Muscle of leg (tissue), 11 donors: ENCODE data around the gene MIR17HG. TPM values are rescaled to one million over a fixed set of nuclear protein-coding genes. Genes with fewer than 3 reads are reported as not detected.
A peak's percentile ranks its signal among the peaks of the same experiment; 100 is the strongest.

ENCODE experiments used
- DNase-seq: peaks from one replicate; pipeline ENCODE4 v3.0.0; 2013
- H3K27ac ChIP-seq: one replicate; pipeline ENCODE4 v1.5.1; 2013; ENCODE audit warnings: mild to moderate bottlenecking, low read length, control low read depth
- H3K27me3 ChIP-seq: one replicate; pipeline ENCODE4 v1.6.1; 2013; ENCODE audit warnings: low read length; ENCODE audit not compliant: control insufficient read depth, insufficient read depth
- H3K36me3 ChIP-seq: one replicate; pipeline ENCODE4 v1.6.1; 2013; ENCODE audit warnings: low read length; ENCODE audit not compliant: control insufficient read depth, insufficient read depth
- H3K4me1 ChIP-seq: one replicate; pipeline ENCODE4 v1.6.1; 2013; ENCODE audit warnings: low read length; ENCODE audit not compliant: control insufficient read depth, insufficient read depth
- H3K4me3 ChIP-seq: one replicate; pipeline ENCODE4 v1.5.1; 2013; ENCODE audit warnings: low read length, control low read depth
- H3K9me3 ChIP-seq: replicated peaks from 2 replicates; pipeline ENCODE4 v1.6.1; 2013; ENCODE audit warnings: low read depth, low read length; ENCODE audit not compliant: control insufficient read depth
- WGBS: methylation state at CpG from one replicate; pipeline ENCODE4 v1.1.5; 2013; ENCODE audit warnings: missing lambda C conversion rate; ENCODE audit not compliant: insufficient coverage; 5-methylcytosine and 5-hydroxymethylcytosine counted together
- polyA plus RNA-seq, 8 donors: library from polyadenylated mRNA; unstranded; fragments of 120-200 nt; gene quantifications; one replicate each; pipeline versions ENCODE4 v1.2.1 to v1.2.3, GENCODE V29; 2013; ENCODE audit warnings: inconsistent platforms in 1 of 8, low replicate concordance in 1 of 8; ENCODE audit not compliant: insufficient read length in 8 of 8, insufficient read depth in 1 of 8
- total RNA-seq: library from RNA; stranded (reverse); fragments of 120-200 nt; gene quantifications from one replicate; pipeline ENCODE4 v1.2.4, GENCODE V29; 2013

The MIR17HG gene
- total and polyA plus RNA-seq, 9 donors, result 1.2 to 6.3 (median 3.1) TPM

GRCh38 chr13:91355099-91355825 lies 7.8 kb downstream of the MIR17HG start:
- no peaks in the 10 kb centered on the region for H3K9me3 ChIP-seq
- H3K4me3 ChIP-seq, result no peak overlapping the region
- WGBS, result no CpG with 5 or more reads among the region's 6 CpGs
- H3K27ac ChIP-seq, result no peak overlapping the region
- no peaks in the 10 kb centered on the region for H3K27me3 ChIP-seq
- peaks cover 4% of the 10 kb centered on the region for H3K4me1 ChIP-seq
- peaks cover 26% of the 10 kb centered on the region for H3K36me3 ChIP-seq
- DNase-seq, result no peak

- Histone ChIP-seq H3K36me3 (peaks cover 19% of the 10 kb centered on the region), H3K4me3 (no peak overlapping the region), H3K9me3 (no peaks in the 10 kb centered on the region), H3K4me1 (peaks cover under 1% of the 10 kb centered on the region), H3K27ac (no peak overlapping the region), H3K27me3 (no peaks in the 10 kb centered on the region)
- no peak for DNase-seq
- 90% methylated on average over 3 of the region's 6 CpGs for WGBS
These were observed 8.6 kb downstream of the MIR17HG start for GRCh38 chr13:91355826-91356710.

- Histone ChIP-seq H3K27me3 (no peaks in the 10 kb centered on the region), H3K36me3 (peaks cover 15% of the 10 kb centered on the region), H3K9me3 (no peaks in the 10 kb centered on the region), H3K4me1 (no peaks in the 10 kb centered on the region), H3K27ac (no peak overlapping the region), H3K4me3 (no peak overlapping the region)
- WGBS, result 73% methylated on average over 5 of the region's 6 CpGs
- DNase-seq, result no peak
These were observed 9.6 kb downstream of the MIR17HG start for GRCh38 chr13:91356919-91357612.

- no peak for DNase-seq
- H3K27ac ChIP-seq, result no peak overlapping the region
- no peaks in the 10 kb centered on the region for H3K27me3 ChIP-seq
- no CpG with 5 or more reads among the region's 7 CpGs for WGBS
- no peaks in the 10 kb centered on the region for H3K4me1 ChIP-seq
- H3K4me3 ChIP-seq, result no peak overlapping the region
- peaks cover 12% of the 10 kb centered on the region for H3K36me3 ChIP-seq
- no peaks in the 10 kb centered on the region for H3K9me3 ChIP-seq
These were observed 10.3 kb downstream of the MIR17HG start for GRCh38 chr13:91357613-91358386.

GRCh38 chr13:91358387-91358782 lies 10.9 kb downstream of the MIR17HG start:
- peak; percentile 28 for DNase-seq
- Histone ChIP-seq H3K4me1 (no peaks in the 10 kb centered on the region), H3K9me3 (no peaks in the 10 kb centered on the region), H3K4me3 (no peak overlapping the region), H3K27me3 (no peaks in the 10 kb centered on the region), H3K36me3 (peaks cover 10% of the 10 kb centered on the region), H3K27ac (no peak overlapping the region)
- WGBS, result 63% methylated on average over 2 of the region's 2 CpGs

GRCh38 chr13:91359111-91359510 lies 11.6 kb downstream of the MIR17HG start:
- no peak for DNase-seq
- 77% methylated on average over 2 of the region's 4 CpGs for WGBS
- no peak overlapping the region for H3K27ac ChIP-seq
- H3K36me3 ChIP-seq, result peaks cover 7% of the 10 kb centered on the region
- H3K27me3 ChIP-seq, result no peaks in the 10 kb centered on the region
- H3K4me1 ChIP-seq, result no peaks in the 10 kb centered on the region
- no peak overlapping the region for H3K4me3 ChIP-seq
- H3K9me3 ChIP-seq, result no peaks in the 10 kb centered on the region

- WGBS, result no CpG with 5 or more reads among the region's 3 CpGs
- Histone ChIP-seq H3K27me3 (no peaks in the 10 kb centered on the region), H3K4me1 (no peaks in the 10 kb centered on the region), H3K9me3 (no peaks in the 10 kb centered on the region), H3K36me3 (peaks cover 7% of the 10 kb centered on the region), H3K27ac (no peak overlapping the region), H3K4me3 (no peak overlapping the region)
- no peak for DNase-seq
These were observed 12.1 kb downstream of the MIR17HG start for GRCh38 chr13:91359631-91360030.

GRCh38 chr13:91360246-91360751 lies 12.8 kb downstream of the MIR17HG start:
- 88% methylated on average over 4 of the region's 4 CpGs for WGBS
- no peak for DNase-seq

GRCh38 chr13:91361755-91362271 lies 14.3 kb downstream of the MIR17HG start:
- Histone ChIP-seq H3K27ac (no peak overlapping the region), H3K4me3 (no peak overlapping the region), H3K27me3 (no peaks in the 10 kb centered on the region), H3K9me3 (no peaks in the 10 kb centered on the region), H3K4me1 (no peaks in the 10 kb centered on the region), H3K36me3 (peaks cover 3% of the 10 kb centered on the region)
- WGBS, result no CpG with 5 or more reads among the region's 1 CpG
- no peak for DNase-seq

More at GRCh38 chr13:91360246-91360751, 12.8 kb downstream of the MIR17HG start:
- Histone ChIP-seq H3K27me3 (no peaks in the 10 kb centered on the region), H3K4me3 (no peak overlapping the region), H3K9me3 (no peaks in the 10 kb centered on the region), H3K4me1 (no peaks in the 10 kb centered on the region), H3K36me3 (peaks cover 7% of the 10 kb centered on the region), H3K27ac (no peak overlapping the region)
